Fibroblast of peridontal ligament (primary cell): ENCODE data around the gene DNAJC15.
"Not testable (repeated sequence)": the region's sequence is repeated elsewhere in the genome, so short reads cannot be mapped to it uniquely, and the experiment has no call there.

Experiments
- DNase-seq: peaks from one replicate; pipeline ENCODE4 v3.0.0-alpha.2; 2010; ENCODE audit errors: extremely low read depth

The DNAJC15 gene

GRCh38 chr13:43003729-43004128 lies 19.7 kb upstream of the DNAJC15 start:
- no peak for DNase-seq

DNA sequence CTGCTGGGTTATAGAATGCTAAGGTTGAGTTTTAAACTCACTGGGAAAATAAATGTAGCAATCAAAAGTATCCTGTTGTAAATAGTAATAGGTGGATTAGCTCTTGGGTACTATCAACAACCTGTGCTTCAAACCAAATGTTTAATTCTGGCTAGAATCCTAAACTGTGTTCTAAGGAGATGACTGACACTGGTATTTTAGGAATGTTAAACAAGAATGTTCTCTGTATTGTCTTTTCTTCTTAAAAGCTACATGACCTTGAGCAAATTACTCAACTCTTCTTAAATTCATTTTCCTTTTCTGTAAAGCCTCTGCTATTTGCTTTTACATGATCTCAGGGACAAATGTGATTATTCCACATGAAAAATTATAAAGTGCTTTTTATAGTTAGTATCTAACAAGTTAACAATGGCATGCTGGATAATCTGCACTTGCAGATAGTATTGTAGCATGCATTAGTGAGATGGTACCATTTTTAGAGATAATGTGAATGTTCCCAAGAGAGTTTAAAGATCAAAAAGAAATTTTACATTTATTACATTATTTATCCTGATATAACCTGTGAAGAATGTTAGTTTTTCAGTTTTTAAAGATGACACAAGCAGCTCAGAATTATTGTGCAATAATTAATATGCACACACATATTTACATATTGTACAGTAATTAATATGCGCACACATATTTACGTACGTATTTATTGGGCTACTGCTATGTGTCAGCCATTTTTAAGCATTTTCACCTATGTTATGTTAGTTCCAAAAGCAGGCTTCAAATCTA lies 17.7 kb upstream of the DNAJC15 start:
- DNase-seq = peak; percentile 40

- DNase-seq = peak; percentile 70
Measured at GRCh38 chr13:43006893-43007631, 16.3 kb upstream of the DNAJC15 start.

DNA sequence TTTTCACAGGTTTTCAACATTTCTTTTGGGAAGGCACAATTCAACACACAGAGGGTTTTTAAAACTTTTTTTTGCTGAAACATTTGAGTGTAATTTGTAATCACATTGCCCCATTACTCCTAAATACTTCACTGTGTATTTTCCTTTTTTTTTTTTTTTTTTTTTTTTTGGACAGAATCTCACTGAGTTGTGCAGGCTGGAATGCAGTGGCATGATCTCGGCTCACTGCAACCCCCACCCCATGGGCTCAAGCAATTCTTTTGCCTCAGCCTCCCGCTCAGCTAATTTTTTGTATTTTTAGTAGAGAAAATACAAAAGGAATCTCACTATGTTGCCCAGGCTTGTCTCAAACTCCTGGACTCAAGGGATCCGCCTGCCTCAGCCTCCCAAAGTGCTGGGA lies 14.8 kb upstream of the DNAJC15 start:
- peak; percentile 55 for DNase-seq

DNA sequence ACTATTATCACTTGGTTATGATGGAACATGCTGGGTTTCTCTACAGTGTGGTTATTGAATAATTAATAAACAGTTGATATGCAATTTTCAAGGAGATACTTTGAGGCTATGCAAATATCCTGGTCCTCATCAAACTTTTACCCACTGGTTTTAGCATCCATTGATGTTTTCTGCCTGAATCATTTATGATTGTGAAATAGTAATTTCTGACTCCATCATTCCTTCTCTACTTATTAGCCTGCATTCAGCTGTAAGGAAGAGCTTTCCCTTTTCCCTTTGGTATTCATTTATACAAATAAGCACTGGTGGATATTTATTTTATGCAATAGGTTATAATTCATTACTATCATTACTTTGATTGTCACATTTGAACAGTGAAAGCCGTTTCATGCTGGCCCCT lies 13.9 kb upstream of the DNAJC15 start:
- peak; percentile 74 for DNase-seq

- no peak for DNase-seq
Measured at GRCh38 chr13:43014162-43014561, 9.2 kb upstream of the DNAJC15 start.

GRCh38 chr13:43016226-43016625 lies 7.2 kb upstream of the DNAJC15 start:
- DNase-seq = no peak

DNA sequence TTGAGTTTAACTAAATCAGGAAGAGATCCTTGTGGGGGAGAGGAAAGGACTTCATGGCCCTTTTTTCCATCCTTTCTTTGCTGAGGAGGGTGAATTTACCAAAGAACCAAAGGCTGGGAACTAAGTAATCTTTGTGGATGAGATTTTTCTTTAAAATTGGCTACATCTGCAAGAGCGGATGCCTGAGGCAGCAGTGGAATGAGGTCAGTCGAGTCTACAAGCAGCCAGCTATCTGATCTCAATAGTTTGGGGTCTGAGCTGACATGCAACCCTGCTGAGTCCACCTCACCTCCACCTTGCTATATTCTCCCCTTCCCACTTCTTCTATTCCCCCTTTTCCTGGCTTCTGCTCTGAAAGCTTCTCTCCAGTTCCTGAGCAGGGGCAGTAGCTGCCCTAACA lies 3.6 kb upstream of the DNAJC15 start:
- peak; percentile 62 for DNase-seq

- no peak for DNase-seq
Measured at GRCh38 chr13:43020794-43021193, 2.6 kb upstream of the DNAJC15 start.

DNA sequence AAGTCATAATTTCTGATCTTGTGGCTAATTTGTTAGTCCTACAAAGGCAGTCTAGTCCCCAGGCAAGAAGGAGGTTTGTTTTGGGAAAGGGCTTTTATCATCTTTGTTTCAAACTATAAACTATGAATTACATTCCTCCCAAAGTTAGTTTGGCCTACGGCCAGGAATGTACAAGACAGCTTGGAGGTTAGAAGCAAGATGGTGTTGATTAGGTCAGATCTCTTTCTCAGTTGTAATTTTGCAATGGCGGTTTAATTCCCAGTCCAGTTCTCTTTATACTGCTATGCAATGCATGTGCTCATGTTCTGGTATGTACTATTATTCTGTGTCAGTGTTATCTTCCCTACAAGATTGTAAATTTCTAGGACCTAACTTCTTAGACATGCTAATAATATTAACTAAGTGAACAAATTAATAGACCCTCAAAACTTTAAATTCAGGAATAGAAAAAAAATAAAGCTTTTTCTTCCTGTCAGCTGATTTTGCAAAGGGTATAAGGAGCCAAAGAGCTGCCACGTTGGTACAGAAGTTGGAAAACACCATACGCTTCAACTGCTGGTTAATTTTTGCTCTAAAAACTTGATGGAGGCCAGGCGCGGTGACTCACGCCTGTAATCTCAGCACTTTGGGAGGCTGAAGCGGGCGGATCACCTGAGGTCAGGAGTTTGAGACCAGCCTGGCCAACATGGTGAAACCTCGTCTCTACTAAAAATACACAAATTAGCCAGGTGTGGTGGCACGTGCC lies 1.3 kb upstream of the DNAJC15 start:
- DNase-seq = peak; percentile 73

GRCh38 chr13:43022934-43023288 lies 475 bp upstream of the DNAJC15 start:
- no peak for DNase-seq

DNA sequence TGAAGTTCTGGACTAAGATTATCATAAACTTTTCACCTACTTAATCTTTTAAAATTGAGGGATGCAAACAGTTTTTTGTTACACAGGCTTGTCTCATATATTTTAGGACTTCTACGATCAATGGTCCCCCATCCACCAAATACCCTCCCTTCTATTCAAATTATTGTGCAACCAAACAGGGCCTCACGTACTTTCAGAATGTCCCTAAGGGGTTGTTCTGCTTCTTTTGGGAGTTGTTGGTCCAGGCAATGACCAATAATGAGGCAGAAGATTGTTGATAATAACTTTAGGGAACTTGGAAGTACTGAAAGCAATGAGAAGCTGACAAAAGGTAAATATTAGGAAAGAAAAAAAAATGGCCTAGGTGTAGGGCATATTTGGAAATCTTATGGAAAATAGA lies 2.9 kb downstream of the DNAJC15 start:
- DNase-seq = no peak

- DNase-seq = no peak
Measured at GRCh38 chr13:43030548-43030947, 7.2 kb downstream of the DNAJC15 start.

GRCh38 chr13:43031881-43032280 lies 8.5 kb downstream of the DNAJC15 start:
- DNase-seq = peak; percentile 53

GRCh38 chr13:43033038-43033437 lies 9.7 kb downstream of the DNAJC15 start:
- no peak for DNase-seq

- no peak for DNase-seq
Measured at GRCh38 chr13:43036351-43037250, 13.2 kb downstream of the DNAJC15 start.

DNA sequence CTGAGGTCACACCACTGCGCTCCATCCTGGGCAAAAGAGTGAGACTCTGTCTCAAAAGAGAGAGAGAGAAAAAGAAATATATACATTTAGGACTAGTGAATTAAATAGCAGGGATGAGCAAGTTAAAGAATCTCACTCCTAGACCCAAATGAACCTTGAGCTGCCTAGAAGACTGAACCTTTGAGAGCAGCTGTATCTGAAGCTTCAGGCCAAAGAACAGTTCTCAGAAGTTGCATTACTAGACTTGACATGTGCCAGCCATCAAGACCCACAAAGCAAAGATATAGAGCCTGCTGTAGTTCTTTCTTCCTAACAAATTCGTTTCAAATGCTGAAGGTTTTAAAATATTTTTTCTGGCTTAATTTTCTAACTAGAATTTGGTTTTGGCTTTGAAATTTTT lies 16.6 kb downstream of the DNAJC15 start:
- DNase-seq = no peak

GRCh38 chr13:43040581-43041368 lies 17.4 kb downstream of the DNAJC15 start:
- DNase-seq = not testable (repeated sequence)

DNA sequence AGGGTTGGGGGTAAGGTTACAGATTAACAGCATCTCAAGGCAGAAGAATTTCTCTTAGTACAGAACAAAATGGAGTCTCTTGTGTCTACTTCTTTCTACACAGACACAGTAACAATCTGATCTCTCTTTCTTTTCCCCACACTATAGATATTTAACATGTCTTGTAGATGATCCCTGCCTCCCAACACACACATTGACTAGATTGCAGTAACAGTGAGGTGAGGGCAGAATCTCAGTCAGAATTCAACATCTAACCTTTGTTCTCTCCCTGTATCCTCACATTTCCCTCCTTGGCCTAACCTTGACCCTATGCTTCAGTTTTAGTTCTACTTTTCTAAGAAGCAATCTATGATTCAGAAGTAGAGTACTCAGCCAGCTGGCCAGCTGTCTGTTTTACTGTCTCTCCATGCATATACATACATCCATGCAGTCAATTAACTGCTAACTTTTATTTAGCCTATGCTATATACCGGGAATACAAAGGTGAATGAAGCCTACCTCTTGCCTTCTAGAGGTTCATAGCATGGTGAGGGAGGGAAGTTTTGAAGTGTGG lies 18.1 kb downstream of the DNAJC15 start:
- DNase-seq = no peak

GRCh38 chr13:43042410-43042921 lies 19.1 kb downstream of the DNAJC15 start:
- no peak for DNase-seq
